ENCODE data around the gene SCN4B. TPM values are rescaled to one million over a fixed set of nuclear protein-coding genes. Genes with fewer than 3 reads are reported as not detected.

SCN4B gene
- total and polyA plus RNA-seq, 10 of the 15 experiments (the other 5 are each of a cell fraction or from before 2014, with no cell fraction given) = 0.01 to 0.49 (median 0.04) TPM; not detected in 5

DNA sequence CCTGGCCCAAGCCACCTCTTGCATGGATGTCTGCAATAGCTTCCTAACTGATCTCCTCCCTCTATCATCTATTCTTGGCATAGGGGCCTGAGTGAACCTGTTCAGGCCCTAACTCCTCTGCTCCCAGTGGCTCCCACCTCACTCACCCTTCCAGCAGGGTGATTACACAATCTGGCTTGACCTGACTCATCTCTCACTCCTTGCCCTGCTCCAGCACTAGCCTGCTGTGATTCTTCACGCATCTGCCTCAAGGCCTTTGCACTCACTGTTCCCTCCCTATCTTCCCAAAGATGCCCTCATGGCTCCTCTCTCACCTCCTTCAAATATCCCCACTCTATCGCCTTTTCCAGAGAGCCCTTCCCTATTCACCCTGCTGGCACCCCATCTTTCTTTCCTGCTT, 10.5 kb downstream of the SCN4B start (continued):
- TF ChIP-seq PRDM15 (CRISPR knock-in tag; IDR thresholded peaks at IDR 0.05) = no peak
- TF ChIP-seq ZNF687 (IDR thresholded peaks at IDR 0.05) = no peak
- TF ChIP-seq, protein P1, sequence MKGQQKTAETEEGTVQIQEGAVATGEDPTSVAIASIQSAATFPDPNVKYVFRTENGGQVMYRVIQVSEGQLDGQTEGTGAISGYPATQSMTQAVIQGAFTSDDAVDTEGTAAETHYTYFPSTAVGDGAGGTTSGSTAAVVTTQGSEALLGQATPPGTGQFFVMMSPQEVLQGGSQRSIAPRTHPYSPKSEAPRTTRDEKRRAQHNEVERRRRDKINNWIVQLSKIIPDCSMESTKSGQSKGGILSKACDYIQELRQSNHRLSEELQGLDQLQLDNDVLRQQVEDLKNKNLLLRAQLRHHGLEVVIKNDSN (IDR thresholded peaks at IDR 0.05; ENCODE audit: borderline replicate concordance, extremely low read length, insufficient read depth, low read depth, low read length) = no peak
- TF ChIP-seq, protein P2, sequence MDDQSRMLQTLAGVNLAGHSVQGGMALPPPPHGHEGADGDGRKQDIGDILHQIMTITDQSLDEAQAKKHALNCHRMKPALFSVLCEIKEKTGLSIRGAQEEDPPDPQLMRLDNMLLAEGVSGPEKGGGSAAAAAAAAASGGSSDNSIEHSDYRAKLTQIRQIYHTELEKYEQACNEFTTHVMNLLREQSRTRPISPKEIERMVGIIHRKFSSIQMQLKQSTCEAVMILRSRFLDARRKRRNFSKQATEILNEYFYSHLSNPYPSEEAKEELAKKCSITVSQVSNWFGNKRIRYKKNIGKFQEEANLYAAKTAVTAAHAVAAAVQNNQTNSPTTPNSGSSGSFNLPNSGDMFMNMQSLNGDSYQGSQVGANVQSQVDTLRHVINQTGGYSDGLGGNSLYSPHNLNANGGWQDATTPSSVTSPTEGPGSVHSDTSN (IDR thresholded peaks at IDR 0.05; ENCODE audit: insufficient replicate concordance, low read depth, low read length) = no peak
- no peak for TF ChIP-seq ELK1 (IDR thresholded peaks at IDR 0.05; ENCODE audit: low read depth, low read length)
- no peak for TF ChIP-seq SUPT20H (IDR thresholded peaks at IDR 0.05; ENCODE audit: borderline replicate concordance, control insufficient read depth, low read depth, low read length)
- no peak for TF ChIP-seq NR2C2 (IDR thresholded peaks at IDR 0.05; ENCODE audit: borderline replicate concordance, control insufficient read depth, insufficient read length, low read depth)
- TF ChIP-seq, protein P3, sequence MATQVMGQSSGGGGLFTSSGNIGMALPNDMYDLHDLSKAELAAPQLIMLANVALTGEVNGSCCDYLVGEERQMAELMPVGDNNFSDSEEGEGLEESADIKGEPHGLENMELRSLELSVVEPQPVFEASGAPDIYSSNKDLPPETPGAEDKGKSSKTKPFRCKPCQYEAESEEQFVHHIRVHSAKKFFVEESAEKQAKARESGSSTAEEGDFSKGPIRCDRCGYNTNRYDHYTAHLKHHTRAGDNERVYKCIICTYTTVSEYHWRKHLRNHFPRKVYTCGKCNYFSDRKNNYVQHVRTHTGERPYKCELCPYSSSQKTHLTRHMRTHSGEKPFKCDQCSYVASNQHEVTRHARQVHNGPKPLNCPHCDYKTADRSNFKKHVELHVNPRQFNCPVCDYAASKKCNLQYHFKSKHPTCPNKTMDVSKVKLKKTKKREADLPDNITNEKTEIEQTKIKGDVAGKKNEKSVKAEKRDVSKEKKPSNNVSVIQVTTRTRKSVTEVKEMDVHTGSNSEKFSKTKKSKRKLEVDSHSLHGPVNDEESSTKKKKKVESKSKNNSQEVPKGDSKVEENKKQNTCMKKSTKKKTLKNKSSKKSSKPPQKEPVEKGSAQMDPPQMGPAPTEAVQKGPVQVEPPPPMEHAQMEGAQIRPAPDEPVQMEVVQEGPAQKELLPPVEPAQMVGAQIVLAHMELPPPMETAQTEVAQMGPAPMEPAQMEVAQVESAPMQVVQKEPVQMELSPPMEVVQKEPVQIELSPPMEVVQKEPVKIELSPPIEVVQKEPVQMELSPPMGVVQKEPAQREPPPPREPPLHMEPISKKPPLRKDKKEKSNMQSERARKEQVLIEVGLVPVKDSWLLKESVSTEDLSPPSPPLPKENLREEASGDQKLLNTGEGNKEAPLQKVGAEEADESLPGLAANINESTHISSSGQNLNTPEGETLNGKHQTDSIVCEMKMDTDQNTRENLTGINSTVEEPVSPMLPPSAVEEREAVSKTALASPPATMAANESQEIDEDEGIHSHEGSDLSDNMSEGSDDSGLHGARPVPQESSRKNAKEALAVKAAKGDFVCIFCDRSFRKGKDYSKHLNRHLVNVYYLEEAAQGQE (IDR thresholded peaks at IDR 0.05; ENCODE audit: low read depth, low read length) = no peak
- TF ChIP-seq RAD21 (IDR thresholded peaks at IDR 0.05; ENCODE audit: insufficient read depth, low read depth, low read length) = no peak

Data from GM12878 (cell line).